Esophagus muscularis mucosa (tissue), 2 donors: ENCODE measurements around the gene OPRL1.

Experiments
- POLR2A ChIP-seq: fragments of 450-650 bp; IDR thresholded peaks from one replicate; pipeline ENCODE4 v1.6.1; 2017; ENCODE audit warnings: antibody characterized with exemption, moderate library complexity, mild to moderate bottlenecking, low read depth
- POLR2AphosphoS5 ChIP-seq, 2 donors: sonication (generic); formaldehyde crosslinking; IDR thresholded peaks; one replicate each; pipeline ENCODE4 v1.6.1; 2017; ENCODE audit warnings: antibody characterized with exemption in 2 of 2

- no peak for TF ChIP-seq POLR2A
- TF ChIP-seq POLR2AphosphoS5 (IDR thresholded peaks at IDR 0.05) = no peak
Measured at GRCh38 chr20:64035066-64035932, 44.6 kb upstream of the OPRL1 start.
